ENCODE results near the gene ESM1.
A peak's percentile ranks its signal among the peaks of the same experiment; 100 is the strongest.

The ESM1 gene

DNA sequence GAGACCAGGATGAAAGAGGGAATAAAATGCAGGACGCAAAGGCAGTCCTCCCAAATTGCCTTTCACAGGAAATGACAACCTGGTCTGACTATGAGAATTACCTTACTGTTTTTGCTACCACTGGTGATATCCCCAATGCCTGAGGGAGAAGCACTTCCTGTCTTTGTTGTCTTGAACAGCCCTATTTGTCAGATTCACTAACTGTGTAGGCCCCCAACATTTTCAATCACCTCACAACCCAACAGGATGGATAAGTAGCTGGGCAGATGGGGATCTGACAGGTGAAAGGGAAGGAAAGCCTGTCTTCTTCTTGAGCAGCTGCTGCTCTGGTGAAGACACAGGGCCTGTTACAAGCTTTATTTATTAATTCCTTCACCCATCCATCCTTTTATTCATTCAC, 9.7 kb downstream of the ESM1 start:
- DNase-seq: no peak

DNA sequence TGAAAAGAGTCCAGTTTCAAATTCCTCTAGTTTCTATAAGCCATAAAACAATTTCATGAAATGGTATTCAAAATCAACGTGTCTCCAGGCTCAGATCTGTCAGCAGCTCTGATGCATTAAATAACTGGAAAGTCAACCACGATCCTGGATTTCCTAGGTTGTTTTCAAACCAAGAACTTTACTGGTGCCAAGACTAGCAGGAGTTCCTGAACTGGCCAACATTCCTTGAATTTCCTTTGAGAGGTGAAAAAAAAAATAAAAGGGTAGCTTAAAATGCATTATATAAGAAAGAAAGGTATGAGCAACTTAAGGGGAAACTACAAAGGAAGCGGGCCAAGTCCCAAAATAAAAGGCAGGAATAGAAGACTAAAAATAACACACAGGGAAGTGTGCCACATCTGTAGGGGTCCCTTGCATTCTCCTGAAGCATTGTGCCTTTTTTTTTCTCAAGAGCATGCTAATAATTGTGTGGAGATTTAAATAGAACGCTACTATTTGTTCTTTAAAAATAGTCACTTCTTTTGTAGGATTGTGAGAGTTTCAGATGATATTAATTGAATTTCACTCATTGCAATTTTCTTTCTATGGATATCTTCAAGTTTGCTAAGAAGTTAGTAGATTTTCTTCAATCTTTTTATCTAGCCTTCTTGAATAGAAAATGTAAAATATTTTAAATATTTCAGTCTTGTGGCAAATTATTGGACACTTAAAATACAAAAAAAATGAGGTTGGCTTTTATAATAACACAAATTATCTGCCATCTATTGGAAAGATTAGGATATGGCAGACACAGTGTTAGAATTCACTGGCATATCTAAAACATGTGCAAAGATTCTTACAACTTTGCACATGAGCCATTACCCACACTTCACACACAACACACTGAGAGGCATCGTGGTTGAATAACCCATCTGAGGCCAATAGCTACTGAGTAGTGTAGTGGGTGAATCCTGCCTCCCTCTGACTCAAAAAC, 15.3 kb downstream of the ESM1 start:
- no peak for DNase-seq

DNA sequence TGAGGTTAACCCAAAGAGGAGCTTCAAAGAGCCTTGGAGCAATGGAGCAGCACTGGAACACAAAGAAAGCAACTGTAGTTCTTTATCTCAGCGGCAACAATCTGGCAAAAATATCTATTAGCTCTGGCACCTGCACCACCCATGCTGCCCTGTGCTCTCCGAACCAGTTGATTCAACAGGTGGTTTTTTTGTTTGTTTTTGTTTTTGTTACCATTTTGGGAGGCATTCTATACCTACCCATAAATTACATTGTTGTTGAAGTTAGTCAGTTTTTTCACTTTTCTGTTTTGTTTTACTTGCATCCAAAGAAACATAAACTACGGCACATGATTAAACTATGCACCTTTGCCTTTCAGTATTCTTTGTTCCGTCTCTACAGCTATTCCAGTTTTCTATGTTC, 16.2 kb downstream of the ESM1 start:
- DNase-seq: no peak

DNA sequence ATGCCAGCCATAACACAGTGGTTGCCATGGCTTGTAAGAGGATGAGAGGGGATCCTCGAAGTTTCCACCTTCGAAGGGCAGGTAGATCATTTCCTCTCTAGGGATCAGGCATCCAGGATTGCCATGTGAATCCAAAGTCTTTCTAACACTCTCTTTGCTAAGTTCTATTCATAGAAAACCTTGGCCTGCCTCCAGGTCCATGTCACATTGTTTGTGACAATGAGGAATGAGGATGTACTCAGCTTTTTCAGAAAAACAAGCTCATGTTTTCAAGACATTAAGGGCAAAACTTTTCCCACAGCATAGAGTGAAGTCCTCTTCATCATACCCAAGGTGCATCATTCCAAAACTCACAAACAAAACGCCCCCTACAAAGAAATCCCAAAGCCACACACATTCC, 19.6 kb downstream of the ESM1 start:
- no peak for DNase-seq

DNA sequence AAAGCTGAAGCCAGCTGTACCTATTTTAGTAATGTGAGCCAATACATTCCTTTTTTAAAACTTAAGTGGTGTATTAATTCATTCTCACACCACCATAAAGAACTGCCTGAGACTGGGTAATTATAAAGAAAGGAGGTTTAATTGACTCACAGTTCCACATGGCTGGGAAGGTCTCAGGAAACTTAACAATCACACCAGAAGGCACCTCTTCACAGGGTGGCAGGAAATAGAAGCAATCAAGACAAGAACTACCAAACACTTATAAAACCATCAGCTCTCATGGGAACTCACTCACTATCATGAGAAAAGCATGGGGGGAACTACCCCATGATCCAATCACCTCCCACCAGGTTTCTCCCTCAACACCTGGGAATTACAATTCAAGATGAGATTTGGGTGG, 21.0 kb downstream of the ESM1 start:
- no peak for DNase-seq

DNA sequence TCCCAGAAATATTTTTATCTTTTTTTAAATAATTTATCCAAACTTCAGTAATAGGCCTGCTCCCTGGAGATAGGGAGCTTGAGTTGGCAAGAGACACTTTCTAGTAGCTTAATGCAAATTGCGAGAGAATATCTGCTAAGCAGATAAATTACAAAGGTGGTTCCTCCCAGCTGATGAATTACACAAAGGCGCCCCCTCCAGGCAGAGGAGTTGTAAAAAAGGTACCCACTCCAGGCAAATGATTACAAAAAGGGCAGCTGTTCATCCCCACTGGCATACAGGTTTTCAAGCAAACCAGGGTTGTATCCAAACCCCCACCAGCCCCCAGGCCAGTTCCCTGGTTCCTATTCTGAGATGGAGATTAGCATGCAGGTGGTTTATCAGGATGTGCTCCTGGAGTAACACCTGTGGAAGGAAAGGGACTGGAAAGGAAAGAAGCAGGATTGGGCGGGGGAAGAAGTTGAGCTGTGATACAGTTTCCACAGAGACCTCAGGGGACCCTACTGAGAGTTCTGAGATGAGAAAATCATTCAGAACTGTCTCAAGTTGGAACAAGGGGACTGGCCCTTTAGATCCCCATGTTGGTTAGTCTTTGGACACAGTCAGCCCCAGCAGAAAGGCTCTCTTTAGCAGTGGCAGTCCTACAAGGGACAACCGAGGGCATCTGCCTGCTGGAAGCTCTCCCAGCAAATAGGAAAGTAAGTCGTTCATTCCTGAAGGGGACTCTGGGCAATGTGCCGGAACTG, 25.5 kb downstream of the ESM1 start:
- peak in 1 of 2 donors; percentile 32 for DNase-seq

DNA sequence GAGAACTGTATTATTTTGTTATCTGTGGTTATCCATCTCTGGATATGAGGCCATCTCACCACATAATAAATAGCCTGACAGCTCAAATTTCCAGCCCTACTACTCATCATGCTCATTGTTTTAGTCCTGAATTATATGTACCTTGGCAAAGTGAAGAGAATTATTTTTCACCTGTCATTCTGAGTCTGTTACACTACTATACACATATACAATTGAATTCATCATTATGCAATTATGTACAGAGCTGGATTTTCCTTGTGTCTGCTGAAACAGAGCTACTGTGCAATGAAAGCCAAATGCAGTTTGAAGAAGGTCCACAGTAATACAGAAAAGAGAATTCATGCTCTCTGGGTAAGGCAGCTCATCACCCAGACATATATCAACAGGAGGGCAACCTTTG, 28.5 kb downstream of the ESM1 start:
- no peak for DNase-seq

DNA sequence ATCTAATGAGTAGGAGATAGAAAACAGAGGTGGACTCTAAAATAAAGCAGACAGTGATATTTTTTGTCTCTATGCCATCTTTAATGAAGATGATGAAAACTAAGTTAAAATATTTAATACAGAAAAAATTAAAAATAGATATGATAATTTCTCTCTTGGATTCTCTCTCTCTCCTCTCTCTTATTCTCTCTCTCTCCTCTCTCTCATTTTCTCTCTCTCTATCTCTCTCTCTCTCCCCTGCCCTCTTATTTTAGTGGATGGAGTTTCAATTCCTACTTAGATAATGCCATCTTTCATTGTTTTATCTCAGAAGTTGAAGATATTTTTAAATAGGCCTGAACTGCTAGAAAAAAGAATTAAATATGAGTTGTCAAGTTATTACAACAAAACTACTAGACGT, 38.2 kb downstream of the ESM1 start:
- DNase-seq: no peak

DNA sequence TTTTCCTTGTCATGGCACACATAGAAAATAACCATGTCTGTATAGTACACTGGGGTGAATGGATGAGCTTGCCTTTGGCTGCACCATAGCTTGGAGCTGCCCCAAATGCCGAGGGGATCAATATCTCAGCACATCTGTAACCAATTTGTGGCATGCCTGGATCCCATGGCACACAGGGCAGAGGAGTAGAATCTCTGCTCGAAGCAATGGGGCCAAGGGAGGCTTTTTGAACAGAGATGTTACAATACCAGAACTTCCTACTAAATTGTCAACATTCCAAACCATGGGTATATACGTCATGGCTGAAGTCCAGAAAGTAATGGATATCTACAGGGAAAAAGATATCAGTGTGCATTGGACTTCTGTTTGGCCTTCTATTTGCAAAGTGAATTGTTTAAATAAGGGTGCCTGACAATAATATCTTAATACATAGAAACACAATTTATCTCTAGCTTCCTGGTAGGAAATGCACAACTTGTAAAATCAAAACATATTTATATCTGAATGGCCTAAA, 39.0 kb downstream of the ESM1 start:
- DNase-seq: no peak

DNA sequence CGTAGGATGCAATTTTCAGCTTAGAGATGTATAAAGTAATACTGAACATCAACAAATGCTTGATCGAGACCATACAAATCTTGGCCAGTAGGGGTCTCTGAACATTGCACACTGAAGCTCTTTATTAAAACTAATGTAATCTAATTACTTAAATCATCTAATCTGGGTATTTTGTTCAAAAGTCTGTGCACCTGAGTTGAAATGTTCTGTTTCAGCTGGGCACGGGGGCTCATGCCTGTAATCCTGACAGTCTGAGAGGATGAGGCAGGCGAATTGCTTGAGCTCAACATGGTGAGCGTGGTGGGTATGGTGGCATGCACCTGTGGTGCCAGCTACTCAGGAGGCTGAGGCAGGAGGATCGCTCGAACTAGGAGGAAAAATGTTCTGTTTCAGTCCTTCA, 41.0 kb downstream of the ESM1 start:
- peak in 1 of 2 donors; percentile 33 for DNase-seq

DNA sequence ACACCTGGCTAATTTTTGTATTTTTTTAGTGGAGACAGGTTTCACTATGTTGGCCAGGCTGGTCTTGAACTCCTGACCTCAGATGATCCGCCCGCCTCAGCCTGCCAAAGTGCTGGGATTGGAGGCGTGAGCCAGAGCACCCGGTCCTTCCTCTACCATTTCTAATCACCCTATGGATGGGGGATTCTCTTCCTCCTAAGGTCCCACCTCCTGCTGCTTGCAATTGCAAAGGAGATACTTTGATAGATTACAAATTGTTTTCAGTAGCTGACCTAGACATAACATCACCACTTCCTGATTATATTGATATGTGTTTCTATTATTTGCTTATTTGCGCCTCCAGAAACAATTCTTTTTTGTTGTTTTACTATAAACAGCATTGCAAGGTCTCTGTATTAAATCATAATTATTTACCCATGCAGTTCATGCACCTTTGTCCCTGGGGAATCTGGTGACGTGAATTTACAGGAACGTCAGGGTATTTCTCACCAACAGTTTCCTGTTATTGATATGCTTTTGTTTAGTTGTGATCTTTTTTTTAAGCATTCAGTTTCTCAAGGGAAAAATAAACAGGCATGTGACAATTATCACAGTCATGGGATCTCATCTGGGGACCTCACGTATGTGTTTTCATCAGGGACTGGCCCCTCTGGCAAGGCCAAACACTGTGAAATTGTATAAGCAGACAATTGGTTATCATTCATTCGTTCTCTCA, 43.2 kb downstream of the ESM1 start:
- DNase-seq: no peak

DNA sequence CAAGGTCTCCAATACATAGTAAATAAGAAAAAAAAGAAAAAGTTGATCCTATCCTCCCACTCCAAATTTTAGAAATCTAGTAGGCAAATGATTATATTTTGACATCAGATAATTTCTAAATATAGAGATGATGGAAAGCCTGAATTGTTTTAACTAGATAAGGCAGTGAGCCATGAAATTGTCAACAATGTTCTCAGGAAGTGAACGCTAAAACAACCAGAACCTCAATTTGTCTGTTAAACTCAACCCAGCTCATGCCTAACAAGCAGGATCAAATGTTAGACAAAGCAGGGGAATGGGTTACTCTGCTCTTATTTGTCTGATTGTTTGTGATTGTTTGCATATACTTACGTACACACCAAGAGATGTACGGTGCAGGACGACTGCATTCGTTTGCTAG, 49.2 kb downstream of the ESM1 start:
- DNase-seq: no peak

DNA sequence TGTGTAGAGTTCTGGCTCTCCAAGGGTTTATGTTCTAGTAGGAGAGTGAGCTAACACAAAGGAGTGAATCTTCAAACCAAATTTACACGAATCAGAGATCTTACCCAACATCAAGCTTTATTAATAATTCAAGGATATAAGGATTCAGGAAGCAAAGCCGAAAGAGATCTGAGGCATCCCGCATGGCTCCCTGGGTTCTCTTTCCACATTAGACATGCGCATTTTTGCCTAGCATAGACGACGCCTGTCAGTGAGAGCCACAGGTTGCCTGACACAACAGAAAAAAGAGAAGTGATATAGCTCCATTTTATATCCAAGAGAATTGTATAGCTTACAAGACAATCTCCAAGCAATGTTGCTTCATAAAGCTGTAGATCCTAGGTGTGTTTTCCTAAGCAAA, 52.6 kb downstream of the ESM1 start:
- no peak for DNase-seq

DNA sequence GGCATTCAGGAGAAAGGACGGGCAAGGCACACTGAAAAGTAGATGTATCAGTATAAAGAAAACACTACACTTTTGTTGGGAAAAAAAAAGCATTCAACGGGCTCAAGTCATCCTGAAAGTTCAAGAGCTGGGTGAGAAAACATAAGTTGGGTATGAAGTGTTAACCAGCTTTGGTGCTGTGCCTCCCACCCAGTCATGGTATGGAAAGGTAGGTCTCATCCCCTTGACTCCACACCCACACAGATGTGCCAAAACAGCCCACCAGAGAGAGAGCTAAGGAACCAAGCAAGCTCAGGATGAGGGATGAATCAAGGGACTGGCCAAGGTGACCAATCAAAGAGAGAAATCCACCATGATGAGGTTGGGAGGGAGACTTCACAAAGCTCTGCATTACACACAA, 54.7 kb downstream of the ESM1 start:
- DNase-seq: no peak
